Measurements from ENCODE around the gene EIPR1.

Gene EIPR1

GRCh38 chr2:3280197-3280596 lies 97.4 kb downstream of the EIPR1 start:
- Histone ChIP-seq H4K20me1 (peaks cover 0 to 62% (median 36%) of the 10 kb centered on the region in 11 experiments; a peak in 15 of 22 replicates), H3K4me3 (no peak overlapping the region), H3K27ac (no peak overlapping the region), H3K9ac (no peak overlapping the region), H3K4me2 (peak overlapping the region in 3 of 11 experiments; percentile 7 to 13 (median 11); a peak in 2 of 22 replicates), H3K36me3 (peaks cover 0 to 66% (median 22%) of the 10 kb centered on the region in 11 experiments; a peak in 16 of 22 replicates), H3K4me1 (peaks cover 0 to 23% (median 8%) of the 10 kb centered on the region in 10 experiments; a peak in 11 of 20 replicates), H3K27me3 (no peaks in the 10 kb centered on the region), H3K9me3 (replicated peaks in 1 of 11) (peaks cover 13 to 32% (median 20%) of the 10 kb centered on the region in 11 experiments)
- no peak for TF ChIP-seq Cebpa-rat (IDR thresholded peaks at IDR 0.05)

GRCh38 chr2:3279236-3279960 lies 98.2 kb downstream of the EIPR1 start:
- Histone ChIP-seq H3K27ac (no peak overlapping the region), H4K20me1 (peaks cover 0 to 56% (median 34%) of the 10 kb centered on the region in 11 experiments; a peak in 15 of 22 replicates), H3K27me3 (no peaks in the 10 kb centered on the region), H3K4me1 (peaks cover 0 to 23% (median 8%) of the 10 kb centered on the region in 10 experiments; a peak in 11 of 20 replicates), H3K9ac (no peak overlapping the region), H3K4me2 (no peak overlapping the region), H3K4me3 (no peak overlapping the region), H3K9me3 (replicated peaks in 1 of 11) (peaks cover 19 to 39% (median 28%) of the 10 kb centered on the region in 11 experiments), H3K36me3 (peaks cover 0 to 62% (median 22%) of the 10 kb centered on the region in 11 experiments; a peak in 17 of 22 replicates)
- TF ChIP-seq Cebpa-rat (IDR thresholded peaks at IDR 0.05), result no peak

- no peak overlapping the region for H3K4me3 ChIP-seq
- no peak overlapping the region for H3K9ac ChIP-seq
- H3K27me3 ChIP-seq, result no peaks in the 10 kb centered on the region
- peaks cover 0 to 23% (median 8%) of the 10 kb centered on the region in 10 experiments; a peak in 11 of 20 replicates for H3K4me1 ChIP-seq
- peaks cover 6 to 69% (median 22%) of the 10 kb centered on the region in 11 experiments; a peak in 20 of 22 replicates for H3K36me3 ChIP-seq
- no peak overlapping the region for H3K27ac ChIP-seq
- no peak for TF ChIP-seq Cebpa-rat (IDR thresholded peaks at IDR 0.05)
- H4K20me1 ChIP-seq, result peaks cover 0 to 49% (median 34%) of the 10 kb centered on the region in 11 experiments; a peak in 15 of 22 replicates
- H3K4me2 ChIP-seq, result no peak overlapping the region
- peaks cover 26 to 46% (median 35%) of the 10 kb centered on the region in 11 experiments for H3K9me3 ChIP-seq (replicated peaks in 1 of 11)
These were observed 98.9 kb downstream of the EIPR1 start for GRCh38 chr2:3278521-3279218.

- Histone ChIP-seq H3K9me3 (replicated peaks in 1 of 11) (peaks cover 33 to 54% (median 43%) of the 10 kb centered on the region in 11 experiments), H3K27ac (no peak overlapping the region), H3K4me1 (peaks cover 0 to 23% (median 8%) of the 10 kb centered on the region in 10 experiments; a peak in 11 of 20 replicates), H3K27me3 (no peaks in the 10 kb centered on the region), H3K4me2 (no peak overlapping the region), H3K4me3 (no peak overlapping the region), H3K9ac (no peak overlapping the region), H3K36me3 (peaks cover 10 to 70% (median 25%) of the 10 kb centered on the region in 11 experiments; a peak in 20 of 22 replicates), H4K20me1 (peaks cover 0 to 43% (median 28%) of the 10 kb centered on the region in 11 experiments; a peak in 15 of 22 replicates)
- TF ChIP-seq Cebpa-rat (IDR thresholded peaks at IDR 0.05), result no peak
These were observed 99.7 kb downstream of the EIPR1 start for GRCh38 chr2:3277748-3278520.

- H3K27ac ChIP-seq, result no peak overlapping the region
- H3K36me3 ChIP-seq, result peaks cover 17 to 70% (median 28%) of the 10 kb centered on the region in 11 experiments
- no peak for TF ChIP-seq Cebpa-rat (IDR thresholded peaks at IDR 0.05)
- H3K9me3 ChIP-seq (replicated peaks in 1 of 11), result peaks cover 41 to 61% (median 50%) of the 10 kb centered on the region in 11 experiments
- no peak overlapping the region for H3K4me3 ChIP-seq
- H3K27me3 ChIP-seq, result no peaks in the 10 kb centered on the region
- no peak overlapping the region for H3K9ac ChIP-seq
- peaks cover 0 to 38% (median 21%) of the 10 kb centered on the region in 11 experiments; a peak in 11 of 22 replicates for H4K20me1 ChIP-seq
- H3K4me2 ChIP-seq, result no peak overlapping the region
- H3K4me1 ChIP-seq, result peaks cover 0 to 23% (median 8%) of the 10 kb centered on the region in 10 experiments; a peak in 11 of 20 replicates
These were observed 100.4 kb downstream of the EIPR1 start for GRCh38 chr2:3277050-3277747.

GRCh38 chr2:3272761-3273160 lies 104.9 kb downstream of the EIPR1 start:
- H3K9me3 ChIP-seq (replicated peaks in 1 of 11), result peaks cover 65 to 82% (median 78%) of the 10 kb centered on the region in 11 experiments
- H3K27me3 ChIP-seq, result no peaks in the 10 kb centered on the region
- peaks cover 0 to 18% (median 6%) of the 10 kb centered on the region in 11 experiments; a peak in 11 of 22 replicates for H4K20me1 ChIP-seq
- no peak overlapping the region for H3K9ac ChIP-seq
- H3K4me3 ChIP-seq, result no peak overlapping the region
- H3K4me1 ChIP-seq, result peaks cover 7 to 16% (median 12%) of the 10 kb centered on the region in 10 experiments; a peak in 18 of 20 replicates
- peaks cover 42 to 74% (median 58%) of the 10 kb centered on the region in 11 experiments for H3K36me3 ChIP-seq
- no peak overlapping the region for H3K27ac ChIP-seq
- TF ChIP-seq Cebpa-rat (IDR thresholded peaks at IDR 0.05), result no peak
- H3K4me2 ChIP-seq, result no peak overlapping the region

GRCh38 chr2:3270095-3270478 lies 107.5 kb downstream of the EIPR1 start:
- TF ChIP-seq Cebpa-rat (IDR thresholded peaks at IDR 0.05), result no peak
- H3K9me3 ChIP-seq (replicated peaks in 1 of 11), result peaks cover 50 to 64% (median 56%) of the 10 kb centered on the region in 11 experiments

More at GRCh38 chr2:3270095-3270478, 107.5 kb downstream of the EIPR1 start:
- Histone ChIP-seq H3K9ac (no peak overlapping the region), H3K4me3 (no peak overlapping the region), H3K27ac (no peak overlapping the region), H4K20me1 (peaks cover 0 to 39% (median 27%) of the 10 kb centered on the region in 11 experiments; a peak in 13 of 22 replicates), H3K4me2 (no peak overlapping the region), H3K4me1 (peaks cover 9 to 30% (median 22%) of the 10 kb centered on the region in 10 experiments), H3K27me3 (no peaks in the 10 kb centered on the region), H3K36me3 (peaks cover 36 to 68% (median 51%) of the 10 kb centered on the region in 11 experiments)

Measured in BLaER1 treated with 17β-estradiol and CSF1 and Interleukin-3, amounts not matched to agents 10 nM and 100 nM (cell line).